Measurements from ENCODE around the gene DRICH1. TPM values are rescaled to one million over a fixed set of nuclear protein-coding genes. Genes with fewer than 3 reads are reported as not detected.
A peak's percentile ranks its signal among the peaks of the same experiment; 100 is the strongest.

DRICH1 gene
- total and polyA plus RNA-seq, 2 of the 13 experiments (the other 11 are each of a cell fraction or from before 2014, with no cell fraction given) = 0.22 to 0.66 TPM

- TF ChIP-seq ZHX2 (IDR thresholded peaks at IDR 0.05; ENCODE audit: low read depth) (no peak), ZHX2 (CRISPR knock-in tag; IDR thresholded peaks at IDR 0.05; ENCODE audit: borderline replicate concordance) (no peak), CTCF (CRISPR knock-in tag; IDR thresholded peaks at IDR 0.05) (peak; percentile 98), SMC3 (IDR thresholded peaks at IDR 0.05; ENCODE audit: low read length) (peak; percentile 71), PATZ1 (CRISPR knock-in tag; IDR thresholded peaks at IDR 0.05) (peak; percentile 58), XRCC5 (optimal IDR thresholded peaks at IDR 0.05; ENCODE audit: low read length) (peak; percentile 19), SOX5 (CRISPR knock-in tag; IDR thresholded peaks at IDR 0.05; ENCODE audit: borderline replicate concordance) (0 out of 2 replicates have a peak, but pooled peaks have one; percentile 11), ZNF281 (CRISPR knock-in tag; IDR thresholded peaks at IDR 0.05; ENCODE audit: borderline replicate concordance) (0 out of 2 replicates have a peak, but pooled peaks have one; percentile 44), FOXA3 (CRISPR knock-in tag; IDR thresholded peaks at IDR 0.05) (0 out of 2 replicates have a peak, but pooled peaks have one; percentile 31), HMGXB4 (CRISPR knock-in tag; IDR thresholded peaks at IDR 0.05; ENCODE audit: borderline replicate concordance in 1 of 2, low read depth in 1 of 2) (0 out of 4 replicates have a peak, but pooled peaks have one; percentile 19 to 40), KLF6 (CRISPR knock-in tag; IDR thresholded peaks at IDR 0.05) (0 out of 2 replicates have a peak, but pooled peaks have one; percentile 22), PITX1 (CRISPR knock-in tag; IDR thresholded peaks at IDR 0.05) (peak; percentile 35; the same call in 1 of the 2 replicates), ZNF225 (CRISPR knock-in tag; IDR thresholded peaks at IDR 0.05) (no peak), SALL1 (CRISPR knock-in tag; IDR thresholded peaks at IDR 0.05) (peak; percentile 26; the same call in 1 of the 2 replicates)
Measured at GRCh38 chr22:23591201-23591791, 40.8 kb downstream of the DRICH1 start (continued).
